IMR-90 (cell line): ENCODE results near the gene PCDHB1. TPM values are rescaled to one million over a fixed set of nuclear protein-coding genes. Genes with fewer than 3 reads are reported as not detected.

Source experiments
- ATAC-seq: fragments of 200-7000 bp; cut with Tn5 transposase; 2 replicates; pipeline ENCODE4 v1.9.1; 2020; ENCODE audit warnings: low read depth, mild to moderate bottlenecking, moderate library complexity
- BruUV-seq: library from RNA; stranded (reverse); fragments of 400-500 nt; replicated peaks from 2 replicates; lab custom pipeline; 2021; lab: Mats Ljungman, UMichigan
- CTCF ChIA-PET: fragments of 300-600 bp; formaldehyde crosslinking; extraction: SDS; loops from one replicate; lab custom pipeline; 2021; ENCODE audit warnings: antibody characterized with exemption; lab: Yijun Ruan, JAX
- POLR2A ChIA-PET: fragments of 300-600 bp; sonication (Branson Sonifier 250); formaldehyde crosslinking; loops from one replicate; lab custom pipeline; 2022; ENCODE audit warnings: antibody characterized with exemption; ENCODE audit not compliant: unreplicated experiment; lab: Charles Lee
- DNase-seq: peaks from one replicate; pipeline ENCODE4 v3.0.0; 2013
- H2AFZ ChIP-seq: replicated peaks from 2 replicates; pipeline ENCODE3; 2013; ENCODE audit warnings: low read length, mild to moderate bottlenecking; ENCODE audit not compliant: poor library complexity
- H2AK5ac ChIP-seq: 2 replicates; pipeline ENCODE4 v1.6.1; 2013; ENCODE audit warnings: low read depth, low read length, inconsistent platforms
- H2AK9ac ChIP-seq: replicated peaks from 2 replicates; pipeline ENCODE3; 2013; ENCODE audit warnings: mild to moderate bottlenecking, low read depth, low read length, moderate library complexity; ENCODE audit not compliant: poor library complexity
- H2BK120ac ChIP-seq: 2 replicates; pipeline ENCODE4 v1.6.1; 2013; ENCODE audit warnings: low read depth, low read length, inconsistent platforms
- H2BK15ac ChIP-seq: 3 replicates; pipeline ENCODE4 v1.6.1; 2013; ENCODE audit warnings: low read depth, low read length, inconsistent platforms
- H2BK20ac ChIP-seq: 2 replicates; pipeline ENCODE4 v1.6.1; 2013; ENCODE audit warnings: low read depth, mild to moderate bottlenecking, inconsistent platforms, low read length, moderate library complexity
- H2BK5ac ChIP-seq: 2 replicates; pipeline ENCODE4 v1.6.1; 2013; ENCODE audit warnings: mild to moderate bottlenecking, low read depth, low read length, inconsistent platforms; ENCODE audit not compliant: poor library complexity, severe bottlenecking
- H3K14ac ChIP-seq: replicated peaks from 2 replicates; pipeline ENCODE4 v1.6.1; 2013; ENCODE audit warnings: low read depth, low read length, inconsistent platforms
- H3K18ac ChIP-seq: 2 replicates; pipeline ENCODE4 v1.6.1; 2013; ENCODE audit warnings: low read depth, low read length, control low read depth
- H3K23ac ChIP-seq: 2 replicates; pipeline ENCODE4 v1.6.1; 2013; ENCODE audit warnings: low read depth, low read length, inconsistent platforms
- H3K27ac ChIP-seq: 2 replicates; pipeline ENCODE4 v1.5.1; 2013; ENCODE audit warnings: mild to moderate bottlenecking, control low read depth, low read length; ENCODE audit not compliant: insufficient read depth
- H3K27me3 ChIP-seq: 2 replicates; pipeline ENCODE4 v1.6.1; 2013; ENCODE audit warnings: low read length; ENCODE audit not compliant: control insufficient read depth, insufficient read depth
- H3K36me3 ChIP-seq: 2 replicates; pipeline ENCODE4 v1.6.1; 2013; ENCODE audit warnings: low read length, mixed read lengths; ENCODE audit not compliant: control insufficient read depth, insufficient read depth
- H3K4ac ChIP-seq: 2 replicates; pipeline ENCODE4 v1.6.1; 2013; ENCODE audit warnings: low read depth, low read length, inconsistent platforms
- H3K4me1 ChIP-seq: 2 replicates; pipeline ENCODE4 v1.6.1; 2013; ENCODE audit warnings: low read length, mixed read lengths; ENCODE audit not compliant: control insufficient read depth, insufficient read depth
- H3K4me2 ChIP-seq: 2 replicates; pipeline ENCODE4 v1.6.1; 2013; ENCODE audit warnings: low read depth, mild to moderate bottlenecking, control low read depth, low read length, moderate library complexity
- H3K4me3 ChIP-seq: 2 replicates; pipeline ENCODE4 v1.5.1; 2013; ENCODE audit warnings: low read depth, mild to moderate bottlenecking, control low read depth, low read length, moderate library complexity; ENCODE audit not compliant: insufficient read depth
- H3K56ac ChIP-seq: 2 replicates; pipeline ENCODE4 v1.6.1; 2013; ENCODE audit warnings: low read length, inconsistent platforms; ENCODE audit not compliant: insufficient read depth; ENCODE audit errors: extremely low read depth
- H3K79me1 ChIP-seq, 2 experiments: 2 replicates each; pipeline ENCODE4 v1.6.1; 2013; ENCODE audit warnings: low read length in 2 of 2, inconsistent platforms in 1 of 2, low read depth in 1 of 2
- H3K9ac ChIP-seq: 2 replicates; pipeline ENCODE4 v1.6.1; 2013; ENCODE audit warnings: low read depth, low read length, control low read depth
- H3K9me1 ChIP-seq: 2 replicates; pipeline ENCODE4 v1.6.1; 2013; ENCODE audit warnings: low read length, inconsistent platforms; ENCODE audit not compliant: insufficient read depth
- H3K9me3 ChIP-seq: 2 replicates; pipeline ENCODE4 v1.6.1; 2013; ENCODE audit warnings: low read length; ENCODE audit not compliant: control insufficient read depth, insufficient read depth
- H4K20me1 ChIP-seq: 2 replicates; pipeline ENCODE4 v1.6.1; 2013; ENCODE audit warnings: low read length, inconsistent platforms; ENCODE audit not compliant: insufficient read depth
- H4K5ac ChIP-seq: 2 replicates; pipeline ENCODE4 v1.6.1; 2013; ENCODE audit warnings: mild to moderate bottlenecking, low read depth, low read length, control low read depth
- H4K8ac ChIP-seq, 2 experiments: 2 replicates each; pipeline ENCODE4 v1.6.1; 2013; ENCODE audit warnings: low read depth in 2 of 2, low read length in 2 of 2, control low read depth in 1 of 2, inconsistent platforms in 1 of 2
- H4K91ac ChIP-seq: 2 replicates; pipeline ENCODE4 v1.6.1; 2013; ENCODE audit warnings: low read depth, low read length, inconsistent platforms; ENCODE audit not compliant: insufficient read depth
- BHLHE40 ChIP-seq: fragments of 150-350 bp; IDR thresholded peaks from 2 replicates; pipeline ENCODE4 v1.6.1; 2016; ENCODE audit warnings: mild to moderate bottlenecking, low read depth, low read length
- CEBPB ChIP-seq: IDR thresholded peaks from 2 replicates; pipeline ENCODE4 v1.6.1; 2012; ENCODE audit warnings: low read depth, low read length, improper control_type of control experiment
- CHD1 ChIP-seq: IDR thresholded peaks from 2 replicates; pipeline ENCODE4 v1.6.1; 2012; ENCODE audit warnings: low read depth, low read length, improper control_type of control experiment
- CTCF ChIP-seq: conservative IDR thresholded peaks from 2 replicates; pipeline ENCODE4 v1.5.1; 2012; ENCODE audit warnings: mild to moderate bottlenecking, low read depth, low read length, improper control_type of control experiment
- ELK1 ChIP-seq: fragments of 150-350 bp; IDR thresholded peaks from 2 replicates; pipeline ENCODE4 v1.6.1; 2016; ENCODE audit warnings: low read depth, mild to moderate bottlenecking, low read length, moderate library complexity, borderline replicate concordance
- FOS ChIP-seq: fragments of 150-350 bp; IDR thresholded peaks from 2 replicates; pipeline ENCODE4 v1.6.1; 2016; ENCODE audit warnings: low read depth, low read length
- MAFK ChIP-seq: IDR thresholded peaks from 2 replicates; pipeline ENCODE4 v1.6.1; 2012; ENCODE audit warnings: low read depth, low read length, improper control_type of control experiment
- MAZ ChIP-seq: IDR thresholded peaks from 2 replicates; pipeline ENCODE4 v1.6.1; 2012; ENCODE audit warnings: low read depth, mild to moderate bottlenecking, low read length, improper control_type of control experiment, moderate library complexity, borderline replicate concordance
- MXI1 ChIP-seq: IDR thresholded peaks from 2 replicates; pipeline ENCODE4 v1.6.1; 2012; ENCODE audit warnings: low read depth, mild to moderate bottlenecking, low read length, moderate library complexity, borderline replicate concordance
- NFE2L2 ChIP-seq: fragments of 150-350 bp; IDR thresholded peaks from 2 replicates; pipeline ENCODE4 v1.6.1; 2016; ENCODE audit warnings: low read depth, mild to moderate bottlenecking, low read length
- POLR2A ChIP-seq: IDR thresholded peaks from 2 replicates; pipeline ENCODE4 v1.6.1; 2012; ENCODE audit warnings: mild to moderate bottlenecking, low read depth, low read length
- RCOR1 ChIP-seq: IDR thresholded peaks from 2 replicates; pipeline ENCODE4 v1.6.1; 2012; ENCODE audit warnings: mild to moderate bottlenecking, low read length, improper control_type of control experiment; ENCODE audit not compliant: insufficient replicate concordance
- RFX5 ChIP-seq: IDR thresholded peaks from 2 replicates; pipeline ENCODE4 v1.8.0; 2012; ENCODE audit warnings: low read depth, mild to moderate bottlenecking, low read length, moderate library complexity
- SMC3 ChIP-seq: fragments of 150-350 bp; IDR thresholded peaks from 2 replicates; pipeline ENCODE4 v1.6.1; 2016; ENCODE audit warnings: low read depth, mild to moderate bottlenecking, antibody characterized with exemption, low read length, moderate library complexity
- USF2 ChIP-seq: fragments of 150-350 bp; IDR thresholded peaks from 2 replicates; pipeline ENCODE4 v1.6.1; 2017; ENCODE audit warnings: mild to moderate bottlenecking, antibody characterized with exemption, low read length, low read depth
- WGBS, 2 experiments: methylation state at CpG; one replicate each; pipeline versions ENCODE4 v1.1.5 to v1.1.7; 2013; ENCODE audit warnings: missing lambda C conversion rate in 2 of 2; ENCODE audit not compliant: insufficient read length in 1 of 2; ENCODE audit errors: extremely low coverage in 2 of 2; 5-methylcytosine and 5-hydroxymethylcytosine counted together
- dilution Hi-C: fragments of 300-500 bp; cut with HindIII; formaldehyde crosslinking; loops from one replicate; pipeline ENCODE4 v1.14.3; 2018; ENCODE audit warnings: low sequenced_read_pairs; ENCODE audit not compliant: unreplicated experiment
- in situ Hi-C: fragments of 300-500 bp; cut with MboI; formaldehyde crosslinking; loops from 3 replicates; pipeline ENCODE4 v1.14.3; 2019; ENCODE audit warnings: low sequenced_read_pairs, inconsistent platforms, mixed read lengths
- intact Hi-C: fragments of 100-400 bp; cut with micrococcal nuclease; formaldehyde crosslinking; loops from 2 replicates; pipeline ENCODE4 v1.10.0; 2022
- polyA plus RNA-seq, 3 experiments: library from polyadenylated mRNA; depleted of rRNA; stranded (reverse); fragments of >200 nt; gene quantifications; 2 replicates each; pipeline ENCODE4 v1.2.3, GENCODE V29; 2012; ENCODE audit warnings: low replicate concordance in 1 of 3
- total RNA-seq: library from RNA; depleted of rRNA; stranded (reverse); fragments of >200 nt; gene quantifications from 2 replicates; pipeline ENCODE4 v1.2.3, GENCODE V29; 2012

PCDHB1 gene
- total and polyA plus RNA-seq, 2 of the 4 experiments (the other 2 are of a cell fraction): not detected

GRCh38 chr5:141041427-141041785, 9.8 kb upstream of the PCDHB1 start:
- intact Hi-C loops (no loop called here), in situ Hi-C loops (no loop called here), dilution Hi-C loops (no loop called here)
- Histone ChIP-seq H3K23ac (no peak overlapping the region), H4K5ac (no peak overlapping the region), H2AFZ (no peak overlapping the region), H3K14ac (no peak overlapping the region), H4K91ac (no peak overlapping the region), H3K27ac (no peak overlapping the region), H2BK20ac (no peak overlapping the region), H3K56ac (no peak overlapping the region), H3K4ac (no peak overlapping the region), H3K27me3 (no peaks in the 10 kb centered on the region), H3K4me3 (no peak overlapping the region), H2AK9ac (no peak overlapping the region), H3K18ac (no peak overlapping the region), H3K4me2 (no peak overlapping the region), H3K4me1 (no peaks in the 10 kb centered on the region), H3K9ac (no peak overlapping the region), H3K79me1 (no peaks in the 10 kb centered on the region), H4K8ac (no peak overlapping the region), H2BK120ac (no peak overlapping the region), H4K20me1 (no peaks in the 10 kb centered on the region), H2BK5ac (no peak overlapping the region), H3K9me1 (no peaks in the 10 kb centered on the region), H3K36me3 (no peaks in the 10 kb centered on the region), H2AK5ac (no peak overlapping the region), H2BK15ac (no peak overlapping the region), H3K9me3 (peaks cover 8% of the 10 kb centered on the region)
- TF ChIP-seq RCOR1 (no peak), USF2 (no peak), CHD1 (no peak), MXI1 (no peak), NFE2L2 (no peak), BHLHE40 (no peak), SMC3 (no peak), MAZ (no peak), POLR2A (no peak), CTCF (no peak), CEBPB (no peak), ELK1 (no peak), RFX5 (no peak), MAFK (no peak), FOS (no peak)
- POLR2A ChIA-PET: no interaction called here
- WGBS, 2 experiments: no CpG with 5 or more reads among the region's 4 CpGs
- BruUV-seq: no TSS peak
- ATAC-seq (no peak), DNase-seq (no peak)
- CTCF ChIA-PET: no interaction called here
